ENCODE results near the gene FUCA1.

FUCA1 gene

GRCh38 chr1:23795676-23796465 is 72.2 kb downstream of the FUCA1 start:
- POLR2A ChIA-PET, result interaction anchor here (0.8 kb wide), 1 partner anchor 18 kb away, joined by 4 read pairs; the partner anchor contains the start of gene PITHD1
- CTCF ChIA-PET, result no interaction called here
- DNase-seq (ENCODE audit: extremely low spot score), result no peak
- TF ChIP-seq LEF1 (IDR thresholded peaks at IDR 0.05; ENCODE audit: borderline replicate concordance), result no peak
- TF ChIP-seq PKNOX1 (IDR thresholded peaks at IDR 0.05), result no peak
- no peak for TF ChIP-seq BHLHE40 (IDR thresholded peaks at IDR 0.05; ENCODE audit: borderline replicate concordance)
- TF ChIP-seq ARNT (IDR thresholded peaks at IDR 0.05), result no peak
- TF ChIP-seq TARDBP (IDR thresholded peaks at IDR 0.05), result no peak
- no peak for TF ChIP-seq FOXM1 (IDR thresholded peaks at IDR 0.05; ENCODE audit: borderline replicate concordance)
- no peak for TF ChIP-seq FOXK2 (IDR thresholded peaks at IDR 0.05)
- no peak for TF ChIP-seq HDGF (IDR thresholded peaks at IDR 0.05; ENCODE audit: borderline replicate concordance)
- no peak for TF ChIP-seq NFRKB (IDR thresholded peaks at IDR 0.05)
- TF ChIP-seq SUZ12 (IDR thresholded peaks at IDR 0.05), result no peak
- TF ChIP-seq L3MBTL2 (conservative IDR thresholded peaks at IDR 0.05), result no peak
- TF ChIP-seq FOXA1 (IDR thresholded peaks at IDR 0.05), result no peak
- no peak for TF ChIP-seq SP1 (IDR thresholded peaks at IDR 0.05)
